Muscle of arm (tissue), 12 donors: ENCODE data around the gene IFIT3. TPM values are rescaled to one million over a fixed set of nuclear protein-coding genes. Genes with fewer than 3 reads are reported as not detected.
"Not testable (repeated sequence)": the region's sequence is repeated elsewhere in the genome, so short reads cannot be mapped to it uniquely, and the experiment has no call there.

Experiments
- DNase-seq: peaks from one replicate; pipeline ENCODE4 v3.0.0-alpha.2; 2013
- polyA plus RNA-seq, 12 donors: library from polyadenylated mRNA; unstranded; fragments of 120-200 nt; gene quantifications; one replicate each; pipeline ENCODE4 v1.2.1, GENCODE V29; 2013; ENCODE audit not compliant: insufficient read length in 12 of 12

IFIT3 gene
- polyA plus RNA-seq, 12 donors = 6.8 to 12.8 (median 9.3) TPM; not detected in 1

DNA sequence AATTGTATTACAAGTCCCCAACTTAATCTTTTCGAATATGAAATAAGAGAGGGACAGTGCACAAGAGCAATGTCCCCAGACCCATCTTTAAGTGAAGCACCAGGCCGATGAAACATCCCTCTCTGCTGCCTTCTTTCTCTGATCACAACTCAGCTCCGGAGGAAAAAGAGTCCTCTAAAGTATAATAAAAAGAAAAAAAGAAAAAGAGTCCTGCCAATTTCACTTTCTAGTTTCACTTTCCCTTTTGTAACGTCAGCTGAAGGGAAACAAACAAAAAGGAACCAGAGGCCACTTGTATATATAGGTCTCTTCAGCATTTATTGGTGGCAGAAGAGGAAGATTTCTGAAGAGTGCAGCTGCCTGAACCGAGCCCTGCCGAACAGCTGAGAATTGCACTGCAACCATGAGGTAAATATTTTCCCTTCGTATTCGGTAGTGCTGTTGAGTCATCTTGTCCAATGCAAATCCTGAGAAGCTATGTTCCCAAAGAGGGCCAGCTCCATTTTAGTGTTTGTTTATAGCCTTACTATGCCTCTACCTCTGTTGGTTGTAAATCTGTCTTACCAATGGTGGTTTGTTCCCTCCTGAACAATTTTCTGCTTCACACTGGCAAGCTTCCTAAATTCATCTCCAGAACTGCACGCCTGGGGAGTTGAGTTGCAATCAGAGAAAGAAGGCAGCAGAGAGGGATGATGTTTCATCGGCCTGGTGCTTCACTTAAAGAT, 25.9 kb upstream of the IFIT3 start, which contains the start of gene IFIT2:
IFIT2 (plus strand) TSS at position 326 of the 725 bp plus-strand sequence; CDS start at position 404, 78 bp downstream.
- peak; percentile 85 for DNase-seq

DNA sequence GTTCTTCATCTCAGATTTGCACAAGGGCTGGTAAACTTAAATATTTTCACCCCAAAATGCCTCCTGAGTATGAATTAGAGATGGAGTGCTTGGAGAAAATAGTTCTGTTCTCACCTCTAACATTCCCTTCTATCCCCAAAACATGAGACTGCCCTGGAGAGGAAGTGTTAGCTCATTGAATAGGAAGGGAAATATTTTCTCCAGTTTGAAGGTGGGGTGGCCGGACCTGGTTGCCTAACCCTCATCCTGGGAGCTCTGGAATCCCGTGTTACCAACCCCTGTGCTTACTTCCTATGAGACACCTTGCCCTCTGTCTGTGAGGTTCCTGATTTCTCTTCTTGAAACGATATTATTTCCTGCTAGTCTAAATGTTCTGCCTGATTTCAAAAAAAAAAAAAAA, 25.2 kb upstream of the IFIT3 start:
- no peak for DNase-seq

DNA sequence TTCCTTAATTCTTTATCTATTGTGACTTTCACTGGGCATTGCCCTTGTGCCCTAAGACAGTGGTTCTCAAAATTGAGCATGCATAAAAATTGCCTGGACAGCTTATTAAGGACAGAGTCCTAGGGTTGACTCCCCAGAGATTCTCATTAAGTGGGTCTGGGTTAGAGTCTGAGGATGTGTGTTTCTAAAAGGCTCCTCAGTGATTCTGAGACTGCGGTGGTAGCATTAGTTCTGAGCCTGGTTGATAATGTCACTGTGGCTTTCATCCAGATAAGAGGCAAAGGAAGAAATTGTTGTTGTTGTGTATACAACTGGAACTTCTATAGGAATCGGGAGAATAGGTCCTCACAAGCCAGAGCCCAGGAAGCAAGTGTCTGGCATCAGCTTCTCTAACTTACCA, 24.6 kb upstream of the IFIT3 start:
- no peak for DNase-seq

DNA sequence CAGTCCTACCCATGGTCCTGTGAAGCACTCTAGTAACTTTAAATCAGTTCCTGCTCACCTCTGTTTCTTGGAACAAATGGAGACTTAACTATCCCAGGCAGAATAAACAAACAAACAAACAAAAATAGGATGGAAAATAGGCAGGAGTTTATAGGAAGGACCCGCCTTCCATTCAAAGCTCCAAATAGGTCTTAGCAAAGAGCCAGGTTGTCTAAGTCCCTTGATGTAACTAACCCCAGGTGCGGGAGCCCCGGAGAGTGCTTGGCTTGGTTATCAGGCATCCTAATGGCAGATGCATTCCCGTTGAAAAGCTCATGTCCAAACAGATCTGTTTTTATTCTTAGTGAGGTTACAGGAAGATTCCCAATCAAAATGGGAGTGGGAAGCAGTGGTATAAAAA, 23.8 kb upstream of the IFIT3 start:
- DNase-seq = no peak

DNA sequence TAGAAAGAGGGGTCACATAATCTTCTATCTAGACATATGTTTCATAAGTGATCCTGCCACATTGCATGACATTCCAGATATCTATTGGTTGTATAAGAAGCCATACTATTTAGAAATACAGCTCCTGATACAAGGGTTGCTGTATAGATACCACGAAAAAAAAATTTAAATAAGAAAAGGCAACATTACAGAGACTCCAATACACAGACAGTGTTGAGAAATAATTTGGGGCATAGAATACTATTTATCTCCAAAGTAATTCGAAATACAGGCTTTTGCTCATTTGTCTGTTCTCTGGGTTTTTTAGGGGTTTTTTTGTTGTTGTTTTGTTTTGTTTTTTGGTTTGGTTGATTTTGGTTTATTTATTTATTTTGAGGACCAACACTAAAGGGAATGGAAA, 23.4 kb upstream of the IFIT3 start:
- DNase-seq = no peak

DNA sequence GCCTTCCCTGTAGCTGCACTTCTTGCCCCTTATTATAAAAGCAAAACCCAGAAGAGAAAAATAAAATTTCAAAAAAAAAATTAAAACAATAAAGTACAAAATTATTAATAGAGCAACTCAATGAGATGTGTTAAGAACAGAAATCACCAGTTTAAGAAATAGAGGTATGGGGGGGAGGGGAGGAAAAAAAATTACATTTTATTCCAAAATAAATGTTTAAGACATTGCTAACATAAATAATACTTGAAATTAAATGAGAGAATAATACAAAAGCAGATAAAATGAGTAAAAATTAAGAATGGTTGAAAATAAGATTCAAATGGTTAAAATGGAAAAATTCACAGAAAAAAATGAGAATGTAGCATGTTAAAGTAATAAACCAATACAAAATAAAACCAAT, 22.9 kb upstream of the IFIT3 start:
- DNase-seq = no peak

DNA sequence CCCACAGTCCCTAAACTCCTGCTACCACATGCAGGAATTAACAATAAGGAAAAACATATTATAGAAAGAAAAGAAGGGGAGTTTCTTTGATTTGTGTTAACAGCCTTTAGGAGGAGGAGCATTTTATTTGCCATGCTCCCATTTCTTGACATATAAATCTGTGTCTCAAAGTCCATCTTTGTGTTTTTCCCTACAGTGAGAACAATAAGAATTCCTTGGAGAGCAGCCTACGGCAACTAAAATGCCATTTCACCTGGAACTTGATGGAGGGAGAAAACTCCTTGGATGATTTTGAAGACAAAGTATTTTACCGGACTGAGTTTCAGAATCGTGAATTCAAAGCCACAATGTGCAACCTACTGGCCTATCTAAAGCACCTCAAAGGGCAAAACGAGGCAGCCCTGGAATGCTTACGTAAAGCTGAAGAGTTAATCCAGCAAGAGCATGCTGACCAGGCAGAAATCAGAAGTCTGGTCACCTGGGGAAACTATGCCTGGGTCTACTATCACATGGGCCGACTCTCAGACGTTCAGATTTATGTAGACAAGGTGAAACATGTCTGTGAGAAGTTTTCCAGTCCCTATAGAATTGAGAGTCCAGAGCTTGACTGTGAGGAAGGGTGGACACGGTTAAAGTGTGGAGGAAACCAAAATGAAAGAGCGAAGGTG, 21.9 kb upstream of the IFIT3 start:
- no peak for DNase-seq

DNA sequence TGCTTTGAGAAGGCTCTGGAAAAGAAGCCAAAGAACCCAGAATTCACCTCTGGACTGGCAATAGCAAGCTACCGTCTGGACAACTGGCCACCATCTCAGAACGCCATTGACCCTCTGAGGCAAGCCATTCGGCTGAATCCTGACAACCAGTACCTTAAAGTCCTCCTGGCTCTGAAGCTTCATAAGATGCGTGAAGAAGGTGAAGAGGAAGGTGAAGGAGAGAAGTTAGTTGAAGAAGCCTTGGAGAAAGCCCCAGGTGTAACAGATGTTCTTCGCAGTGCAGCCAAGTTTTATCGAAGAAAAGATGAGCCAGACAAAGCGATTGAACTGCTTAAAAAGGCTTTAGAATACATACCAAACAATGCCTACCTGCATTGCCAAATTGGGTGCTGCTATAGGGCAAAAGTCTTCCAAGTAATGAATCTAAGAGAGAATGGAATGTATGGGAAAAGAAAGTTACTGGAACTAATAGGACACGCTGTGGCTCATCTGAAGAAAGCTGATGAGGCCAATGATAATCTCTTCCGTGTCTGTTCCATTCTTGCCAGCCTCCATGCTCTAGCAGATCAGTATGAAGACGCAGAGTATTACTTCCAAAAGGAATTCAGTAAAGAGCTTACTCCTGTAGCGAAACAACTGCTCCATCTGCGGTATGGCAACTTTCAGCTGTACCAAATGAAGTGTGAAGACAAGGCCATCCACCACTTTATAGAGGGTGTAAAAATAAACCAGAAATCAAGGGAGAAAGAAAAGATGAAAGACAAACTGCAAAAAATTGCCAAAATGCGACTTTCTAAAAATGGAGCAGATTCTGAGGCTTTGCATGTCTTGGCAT, 21.1 kb upstream of the IFIT3 start:
- DNase-seq = no peak

DNA sequence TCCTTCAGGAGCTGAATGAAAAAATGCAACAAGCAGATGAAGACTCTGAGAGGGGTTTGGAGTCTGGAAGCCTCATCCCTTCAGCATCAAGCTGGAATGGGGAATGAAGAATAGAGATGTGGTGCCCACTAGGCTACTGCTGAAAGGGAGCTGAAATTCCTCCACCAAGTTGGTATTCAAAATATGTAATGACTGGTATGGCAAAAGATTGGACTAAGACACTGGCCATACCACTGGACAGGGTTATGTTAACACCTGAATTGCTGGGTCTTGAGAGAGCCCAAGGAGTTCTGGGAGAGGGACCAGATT, 20.6 kb upstream of the IFIT3 start:
- DNase-seq = no peak

DNA sequence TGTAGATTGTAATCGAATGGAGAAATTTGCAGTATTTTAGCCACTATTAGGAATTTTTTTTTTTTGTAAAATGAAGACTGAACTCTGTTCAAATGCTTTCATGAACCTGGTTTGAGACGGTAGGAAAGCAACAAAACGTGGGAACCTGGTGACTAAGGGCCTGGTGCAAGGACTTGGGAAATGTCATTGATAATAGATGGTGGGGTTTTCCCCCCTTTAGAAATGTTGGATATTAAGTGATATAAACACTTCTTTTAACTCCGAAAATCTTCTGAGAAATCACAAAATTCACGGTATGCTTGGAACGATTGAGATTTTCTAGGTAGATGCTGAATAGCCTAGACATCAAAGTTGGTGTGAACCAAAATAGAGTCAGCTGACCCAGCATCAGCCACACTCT, 19.5 kb upstream of the IFIT3 start:
- no peak for DNase-seq

DNA sequence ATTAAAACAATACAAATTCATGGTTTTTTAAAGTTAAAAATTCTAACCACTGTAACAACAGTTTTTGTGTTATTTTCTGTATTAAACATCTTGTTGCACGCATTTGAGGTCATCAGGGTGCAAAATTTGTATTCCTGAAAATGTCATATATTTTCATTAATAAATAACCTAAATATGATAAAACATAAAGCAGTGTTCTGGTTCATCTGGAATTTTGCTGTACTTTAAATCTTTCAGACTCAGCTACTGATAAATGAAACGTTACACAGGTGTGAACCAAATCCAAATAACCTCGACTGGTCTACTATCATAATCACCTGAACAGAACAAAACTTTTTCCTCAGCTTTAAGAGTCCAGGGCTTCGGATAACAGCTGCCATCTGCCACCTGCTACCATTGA, 19.1 kb upstream of the IFIT3 start:
- DNase-seq = no peak

DNA sequence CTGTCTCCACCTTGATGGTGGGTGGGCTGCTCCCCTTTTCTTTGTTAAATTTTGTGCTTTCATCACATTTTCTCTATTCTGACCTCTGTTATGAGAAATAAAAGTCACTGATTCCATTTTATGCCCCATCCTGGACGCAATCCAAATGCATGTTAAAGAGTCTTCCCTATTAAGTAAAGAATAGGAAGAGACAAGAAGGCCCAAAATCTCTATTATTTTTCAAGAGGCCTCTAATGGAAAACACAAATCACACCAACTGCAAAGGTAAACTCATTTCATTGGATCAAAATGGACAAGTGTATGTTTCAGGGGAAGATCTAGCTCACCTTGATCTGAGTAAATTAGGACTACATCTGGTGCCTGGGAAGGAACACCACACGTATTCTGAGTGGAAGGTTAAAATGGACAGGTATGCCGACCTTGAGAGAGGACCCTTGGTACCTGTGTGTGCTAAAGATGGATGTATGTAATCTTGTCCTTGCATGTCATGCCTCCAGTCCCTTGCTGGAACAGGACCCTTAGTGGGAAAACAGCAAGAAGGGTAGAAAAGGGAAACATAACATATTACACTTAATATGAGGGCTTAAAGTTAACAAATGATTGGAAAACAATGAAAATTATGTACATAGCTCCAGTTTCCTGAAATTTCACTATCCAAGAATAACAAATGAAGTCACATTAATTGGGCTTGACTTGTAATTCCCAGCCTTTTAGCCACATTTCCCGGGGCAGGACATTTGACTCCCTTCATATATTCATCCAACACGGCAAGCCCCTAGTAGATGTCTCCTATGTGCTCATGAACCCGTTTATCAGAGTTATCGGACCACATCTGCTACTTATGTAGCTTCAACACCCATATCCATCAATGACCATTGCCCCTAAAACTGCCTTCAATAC, 18.4 kb upstream of the IFIT3 start:
- no peak for DNase-seq

DNA sequence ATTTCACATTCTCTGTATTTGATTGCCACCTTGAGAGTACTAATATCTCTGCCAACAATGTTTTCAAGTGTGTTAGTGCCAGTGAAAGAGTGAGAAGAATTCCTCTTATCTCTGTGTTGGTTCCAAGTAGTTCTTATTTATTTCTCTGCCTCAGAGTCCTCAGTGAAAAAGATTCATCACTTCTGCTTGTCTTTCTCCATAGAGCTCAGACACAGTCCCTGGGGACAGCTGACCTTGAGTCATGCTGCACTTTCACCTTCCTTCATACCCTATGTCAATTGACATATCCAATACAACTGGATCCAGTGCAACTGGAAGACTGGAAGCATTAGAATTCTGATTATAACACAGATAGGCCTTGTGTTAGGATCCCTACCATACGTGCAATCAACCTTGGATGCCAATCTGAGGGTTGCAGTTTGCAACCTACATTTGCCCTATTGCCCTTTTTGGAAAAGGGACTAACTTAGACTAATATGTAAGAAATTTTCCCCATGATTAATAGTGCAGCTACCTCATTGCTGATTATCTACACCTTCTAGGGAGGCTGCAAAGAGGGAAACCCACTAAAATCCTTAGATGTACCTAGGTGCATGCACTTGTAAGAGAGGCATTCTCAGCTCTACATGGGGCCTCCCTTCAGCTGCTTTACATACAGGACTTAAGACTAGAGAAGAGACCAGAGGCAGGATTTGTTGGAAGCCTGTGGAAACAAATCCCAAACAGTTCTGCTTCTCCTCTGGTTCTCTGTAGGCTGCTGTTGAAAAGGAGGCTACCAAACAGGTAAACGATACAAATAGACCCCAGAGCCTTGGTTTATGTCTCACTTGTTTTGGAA, 17.5 kb upstream of the IFIT3 start:
- DNase-seq = no peak

DNA sequence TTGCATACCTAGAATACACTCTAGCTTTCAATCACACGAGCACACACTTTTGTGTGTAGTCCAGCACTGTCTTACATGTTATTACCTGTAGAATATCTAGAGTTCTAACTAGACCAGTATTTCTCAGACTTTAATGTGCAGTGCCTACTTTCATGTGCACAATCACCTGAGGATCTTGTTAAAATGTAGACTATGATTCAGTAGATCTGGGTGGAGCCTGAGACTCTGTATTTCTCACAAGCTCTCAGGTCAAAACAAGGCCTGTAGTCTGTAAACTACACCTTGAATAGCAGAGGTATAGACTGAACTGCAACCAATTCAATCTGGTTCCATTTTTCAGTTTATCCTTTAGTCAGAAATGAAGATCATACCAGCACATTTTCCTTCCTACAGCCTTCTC, 14.8 kb upstream of the IFIT3 start:
- no peak for DNase-seq

DNA sequence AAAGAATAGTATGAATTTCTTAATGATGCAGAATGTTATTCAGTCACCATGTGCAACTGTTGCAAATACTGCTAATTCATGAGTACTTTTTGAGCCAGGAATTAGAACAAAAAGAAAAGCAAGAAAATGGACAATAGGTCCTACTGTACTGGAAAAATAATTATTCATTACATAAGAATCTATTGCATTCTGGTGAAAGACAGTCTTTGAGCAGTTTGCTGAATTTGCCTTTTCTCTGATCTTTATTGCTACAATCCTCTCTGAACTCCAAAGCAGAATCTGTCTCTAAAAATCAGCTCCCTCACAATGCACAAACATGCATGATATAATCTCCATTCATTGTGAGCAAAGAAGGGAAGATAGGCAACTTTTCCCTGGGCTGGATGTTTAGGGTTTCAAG, 13.1 kb upstream of the IFIT3 start:
- DNase-seq = no peak

DNA sequence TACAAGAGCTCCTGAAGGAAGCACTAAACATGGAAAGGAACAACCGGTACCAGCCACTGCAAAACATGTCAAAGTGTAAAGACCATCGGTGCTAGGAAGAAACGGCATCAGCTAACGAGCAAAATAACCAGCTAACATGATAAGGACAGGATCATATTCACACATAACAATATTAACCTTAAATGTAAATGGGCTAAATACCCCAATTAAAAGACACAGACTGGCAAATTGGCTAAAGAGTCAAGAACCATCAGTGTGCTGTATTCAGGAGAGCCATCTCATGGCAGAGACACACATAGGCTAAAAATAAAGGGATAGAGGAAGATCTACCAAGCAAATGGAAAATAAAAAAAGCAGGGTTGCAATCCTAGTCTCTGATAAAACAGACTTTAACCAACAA, 9.8 kb upstream of the IFIT3 start:
- DNase-seq = not testable (repeated sequence)

DNA sequence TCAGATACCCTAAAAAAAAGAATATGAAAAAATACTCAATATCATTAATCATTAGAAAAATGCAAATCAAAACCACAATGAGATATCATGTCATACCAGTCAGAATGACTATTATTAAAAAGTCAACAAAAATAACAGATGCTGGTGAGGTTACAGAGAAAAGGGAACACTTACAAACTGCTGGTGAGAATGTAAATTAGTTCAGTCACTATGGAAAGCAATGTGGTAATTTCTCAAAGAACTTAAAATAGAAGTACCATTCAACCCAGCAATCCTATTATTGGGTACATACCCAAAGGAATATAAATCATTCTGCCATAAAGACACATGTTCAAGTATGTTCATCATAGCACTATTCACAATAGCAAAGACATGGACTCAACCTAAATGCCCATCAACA, 2.7 kb upstream of the IFIT3 start:
- not testable (repeated sequence) for DNase-seq

DNA sequence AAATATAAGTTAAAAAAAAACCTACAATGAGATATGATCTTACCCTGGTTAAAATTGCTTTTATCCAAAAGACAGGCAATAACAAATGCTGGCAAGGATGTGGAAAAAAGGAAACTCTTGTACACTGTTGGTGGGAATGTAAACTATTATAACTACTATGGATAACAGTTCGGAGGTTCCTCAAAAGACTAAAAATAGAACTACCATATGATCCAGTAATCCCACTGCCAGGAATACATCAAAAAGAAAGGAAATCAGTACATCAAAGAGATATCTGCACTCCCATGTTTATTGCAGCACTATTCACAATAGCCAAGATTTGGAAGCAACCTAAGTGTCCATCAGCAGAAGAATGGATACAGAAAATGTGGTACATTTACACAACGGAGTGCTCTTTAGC, 1.9 kb upstream of the IFIT3 start:
- DNase-seq = not testable (repeated sequence)

DNA sequence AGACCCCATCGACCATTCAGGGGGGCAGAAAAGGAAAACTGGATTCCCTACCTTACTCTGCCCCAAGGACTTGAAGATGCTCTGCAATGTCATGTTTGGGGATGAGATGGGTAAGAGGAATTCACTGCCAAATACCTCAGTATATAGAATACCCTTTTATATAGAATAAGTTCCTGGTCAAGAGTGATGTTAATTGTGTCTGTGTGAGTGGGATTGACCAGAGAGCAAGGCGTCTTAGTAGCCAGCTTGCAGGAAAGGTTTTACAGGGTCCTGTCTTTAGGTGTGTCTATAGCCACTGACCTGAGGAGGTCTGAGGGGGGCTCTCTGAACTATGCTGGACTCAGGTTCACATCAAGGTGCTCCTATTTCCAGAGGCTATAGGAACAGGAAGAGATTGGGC, 1.4 kb downstream of the IFIT3 start:
- no peak for DNase-seq

DNA sequence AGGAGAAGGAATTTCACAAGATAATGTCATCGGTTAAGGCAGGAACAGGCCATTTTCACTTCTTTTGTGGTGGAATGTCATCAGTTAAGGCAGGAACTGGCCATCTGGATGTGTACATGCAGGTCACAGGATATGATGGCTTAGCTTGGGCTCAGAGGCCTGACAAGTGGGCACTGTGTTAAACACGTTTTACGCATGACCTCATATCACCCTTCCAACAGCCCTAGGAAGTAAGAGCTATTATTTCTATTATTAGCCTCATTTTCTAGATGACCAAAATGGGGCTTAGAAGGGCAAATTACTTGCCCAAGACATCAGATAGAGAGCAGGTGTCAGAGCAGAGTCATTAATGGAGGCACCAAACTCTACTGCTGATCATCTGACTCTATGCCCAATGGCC, 2.2 kb downstream of the IFIT3 start:
- DNase-seq = not testable (repeated sequence)
